Keratinocyte (primary cell): Measurements from ENCODE around the gene WBP1L. TPM values are rescaled to one million over a fixed set of nuclear protein-coding genes. Genes with fewer than 3 reads are reported as not detected.
"Not testable (repeated sequence)": the region's sequence is repeated elsewhere in the genome, so short reads cannot be mapped to it uniquely, and the experiment has no call there.

Experiments used
- DNase-seq: peaks from one replicate; pipeline ENCODE4 v3.0.0-alpha.2; 2011; ENCODE audit warnings: low read depth, missing footprints, low spot score
- FAIRE-seq: peaks from 2 replicates; lab custom pipeline; 2011; peaks lifted over from hg19 to GRCh38; lab: Jason Lieb, UNC
- H2AFZ ChIP-seq: 2 replicates; pipeline ENCODE4 v1.6.0; 2012; ENCODE audit warnings: low read length, control low read depth, inconsistent platforms; ENCODE audit not compliant: control insufficient read depth
- H3K27ac ChIP-seq: 2 replicates; pipeline ENCODE4 v1.5.1; 2011; ENCODE audit warnings: low read length; ENCODE audit not compliant: control insufficient read depth, insufficient read depth
- H3K27me3 ChIP-seq: 3 replicates; pipeline ENCODE4 v1.6.0; 2011; ENCODE audit warnings: low read length; ENCODE audit not compliant: control insufficient read depth, insufficient read depth; ENCODE audit errors: extremely low read depth
- H3K36me3 ChIP-seq, 2 experiments: 2 replicates in 1 of 2; 3 replicates in 1 of 2; pipeline ENCODE4 v1.5.1; 2011; ENCODE audit warnings: low read length in 2 of 2, mild to moderate bottlenecking in 1 of 2; ENCODE audit not compliant: control insufficient read depth in 2 of 2, insufficient read depth in 2 of 2; ENCODE audit errors: extremely low read depth in 1 of 2
- H3K4me1 ChIP-seq: 3 replicates; pipeline ENCODE4 v1.5.1; 2011; ENCODE audit warnings: low read length; ENCODE audit not compliant: control insufficient read depth, insufficient read depth; ENCODE audit errors: extremely low read depth
- H3K4me2 ChIP-seq: 3 replicates; pipeline ENCODE4 v1.6.0; 2011; ENCODE audit warnings: low read depth, low read length; ENCODE audit not compliant: control insufficient read depth, insufficient read depth; ENCODE audit errors: extremely low read depth
- H3K4me3 ChIP-seq, 3 experiments: fragments of 200-600 bp in 1 of 3; sonication (generic) in 1 of 3; 2 replicates in 2 of 3; 3 replicates in 1 of 3; pipeline ENCODE4 v1.5.1; 2011 to 2016; ENCODE audit warnings: low read length in 3 of 3, mild to moderate bottlenecking in 3 of 3, control low read depth in 2 of 3, inconsistent platforms in 1 of 3, low read depth in 1 of 3, mixed read lengths in 1 of 3, mixed run types in 1 of 3, moderate library complexity in 1 of 3; ENCODE audit not compliant: control insufficient read depth in 2 of 3, insufficient read depth in 2 of 3; ENCODE audit errors: extremely low read depth in 1 of 3
- H3K79me2 ChIP-seq: 2 replicates; pipeline ENCODE4 v1.6.0; 2012; ENCODE audit warnings: low read length; ENCODE audit not compliant: control insufficient read depth, insufficient read depth
- H3K9ac ChIP-seq: 3 replicates; pipeline ENCODE4 v1.6.0; 2011; ENCODE audit warnings: low read length; ENCODE audit not compliant: control insufficient read depth, insufficient read depth; ENCODE audit errors: extremely low read depth
- H3K9me1 ChIP-seq: 3 replicates; pipeline ENCODE4 v1.6.0; 2011; ENCODE audit warnings: low read length; ENCODE audit not compliant: control insufficient read depth, insufficient read depth; ENCODE audit errors: extremely low read depth
- H3K9me3 ChIP-seq: 2 replicates; pipeline ENCODE4 v1.5.1; 2012; ENCODE audit warnings: low read depth, low read length; ENCODE audit not compliant: control insufficient read depth
- H4K20me1 ChIP-seq: 3 replicates; pipeline ENCODE4 v1.6.0; 2011; ENCODE audit warnings: low read length; ENCODE audit not compliant: control insufficient read depth, insufficient read depth; ENCODE audit errors: extremely low read depth
- EZH2 ChIP-seq: IDR thresholded peaks from one replicate; pipeline ENCODE4 v1.6.1; 2012; ENCODE audit warnings: inconsistent platforms, mild to moderate bottlenecking, low read length, moderate library complexity
- dilution Hi-C: fragments of 300-500 bp; cut with MboI; formaldehyde crosslinking; loops from one replicate; pipeline ENCODE4 v1.7.0; 2020; ENCODE audit warnings: low sequenced_read_pairs; ENCODE audit not compliant: extremely low pct_ligation_motif_present
- polyA plus RNA-seq, 5 experiments: library from polyadenylated mRNA; depleted of rRNA in 3 of 5; stranded (reverse) in 3 of 5; stranded (forward) in 1 of 5; unstranded in 1 of 5; fragments of >200 nt; gene quantifications; 1 replicate in 1 of 5; 2 replicates in 3 of 5; 3 replicates in 1 of 5; pipeline versions ENCODE4 v1.2.1 to v1.2.3, GENCODE V29; 2011 to 2012; ENCODE audit warnings: missing spikeins in 2 of 5, low read depth in 1 of 5, low replicate concordance in 1 of 5
- TF ChIP-seq, protein P1 (sequence below), 3 experiments: IDR thresholded peaks in 1 of 3; conservative IDR thresholded peaks in 1 of 3; optimal IDR thresholded peaks in 1 of 3; 2 replicates in 2 of 3; 3 replicates in 1 of 3; pipeline versions ENCODE3 to v1.5.1; 2011; ENCODE audit warnings: low read length in 3 of 3, mild to moderate bottlenecking in 3 of 3, moderate library complexity in 2 of 3, control low read depth in 1 of 3, inconsistent platforms in 1 of 3; ENCODE audit not compliant: insufficient read depth in 2 of 3; ENCODE audit errors: extremely low read depth in 1 of 3

The WBP1L gene
- polyA plus RNA-seq, 1 donor (not counting 4 experiments of a cell fraction or from before 2014, with no cell fraction given) = 24.3 TPM

DNA sequence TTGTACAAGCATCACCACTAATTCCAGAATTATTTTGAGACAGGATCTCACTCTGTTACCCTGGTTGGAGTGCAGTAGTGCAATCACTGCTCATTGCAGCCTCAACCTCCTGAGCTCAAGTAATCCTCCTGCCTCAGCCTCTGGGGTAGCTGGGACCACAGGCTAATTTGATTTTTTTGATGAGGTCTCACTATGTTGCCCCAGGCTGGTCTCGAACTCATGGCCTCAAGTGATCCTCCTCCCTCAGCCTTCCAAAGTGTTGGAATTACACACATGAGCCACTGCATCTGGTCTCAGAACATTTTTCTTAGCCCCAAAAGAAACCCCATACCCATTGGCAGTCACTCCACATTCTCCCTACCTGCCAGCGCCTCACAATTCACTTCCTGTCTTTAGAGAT lies 3.5 kb upstream of the WBP1L start:
- H4K20me1 ChIP-seq = no peaks in the 10 kb centered on the region
- no peak for DNase-seq
- no peak for FAIRE-seq
- peaks cover 0 to 4% of the 10 kb centered on the region in 2 experiments for H3K36me3 ChIP-seq
- H3K27me3 ChIP-seq = no peaks in the 10 kb centered on the region
- no peaks in the 10 kb centered on the region for H3K9me3 ChIP-seq
- no peak overlapping the region for H3K4me3 ChIP-seq
- peaks cover 14% of the 10 kb centered on the region for H3K79me2 ChIP-seq
- H3K9me1 ChIP-seq = no peaks in the 10 kb centered on the region
- no peak overlapping the region for H2AFZ ChIP-seq
- no peak for TF ChIP-seq EZH2
- TF ChIP-seq, protein P1, sequence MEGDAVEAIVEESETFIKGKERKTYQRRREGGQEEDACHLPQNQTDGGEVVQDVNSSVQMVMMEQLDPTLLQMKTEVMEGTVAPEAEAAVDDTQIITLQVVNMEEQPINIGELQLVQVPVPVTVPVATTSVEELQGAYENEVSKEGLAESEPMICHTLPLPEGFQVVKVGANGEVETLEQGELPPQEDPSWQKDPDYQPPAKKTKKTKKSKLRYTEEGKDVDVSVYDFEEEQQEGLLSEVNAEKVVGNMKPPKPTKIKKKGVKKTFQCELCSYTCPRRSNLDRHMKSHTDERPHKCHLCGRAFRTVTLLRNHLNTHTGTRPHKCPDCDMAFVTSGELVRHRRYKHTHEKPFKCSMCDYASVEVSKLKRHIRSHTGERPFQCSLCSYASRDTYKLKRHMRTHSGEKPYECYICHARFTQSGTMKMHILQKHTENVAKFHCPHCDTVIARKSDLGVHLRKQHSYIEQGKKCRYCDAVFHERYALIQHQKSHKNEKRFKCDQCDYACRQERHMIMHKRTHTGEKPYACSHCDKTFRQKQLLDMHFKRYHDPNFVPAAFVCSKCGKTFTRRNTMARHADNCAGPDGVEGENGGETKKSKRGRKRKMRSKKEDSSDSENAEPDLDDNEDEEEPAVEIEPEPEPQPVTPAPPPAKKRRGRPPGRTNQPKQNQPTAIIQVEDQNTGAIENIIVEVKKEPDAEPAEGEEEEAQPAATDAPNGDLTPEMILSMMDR (optimal IDR thresholded peaks at IDR 0.05 in 1 of 3, IDR thresholded peaks at IDR 0.05 in 1 of 3, conservative IDR thresholded peaks at IDR 0.05 in 1 of 3; ENCODE audit: extremely low read depth in 1 of 3, insufficient read depth in 2 of 3, low read length in 3 of 3) = no peak
- dilution Hi-C loops = no loop called here
- no peak overlapping the region for H3K9ac ChIP-seq
- no peak overlapping the region for H3K27ac ChIP-seq
- H3K4me2 ChIP-seq = no peak overlapping the region
- peaks cover 13% of the 10 kb centered on the region for H3K4me1 ChIP-seq

DNA sequence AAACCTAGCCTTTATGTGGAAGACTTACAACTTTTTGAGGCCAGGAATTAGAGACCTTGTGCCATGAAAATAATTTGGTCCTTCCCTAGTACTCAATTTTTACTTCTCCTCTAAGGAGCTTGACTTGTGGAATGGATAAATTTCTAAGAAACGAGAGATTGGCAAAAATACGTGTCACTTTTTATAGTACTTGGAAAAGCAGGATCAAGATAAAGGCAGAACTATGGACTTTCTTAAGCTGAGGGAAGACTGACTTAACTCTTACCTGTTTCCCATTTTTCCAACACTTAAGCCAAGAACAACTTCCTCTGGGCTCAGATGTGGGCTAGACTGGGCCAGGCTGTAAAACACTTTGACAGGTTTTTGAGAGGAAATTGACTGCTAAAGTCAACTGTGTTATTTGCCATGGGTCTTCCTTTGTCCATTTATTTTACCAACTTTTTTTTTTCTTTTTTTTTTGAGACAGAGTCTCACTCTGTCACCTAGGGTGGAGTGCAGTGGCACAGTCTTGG lies 2.0 kb upstream of the WBP1L start:
- no peaks in the 10 kb centered on the region for H4K20me1 ChIP-seq
- no peak overlapping the region for H3K27ac ChIP-seq
- no peaks in the 10 kb centered on the region for H3K36me3 ChIP-seq
- no peaks in the 10 kb centered on the region for H3K27me3 ChIP-seq
- DNase-seq (no peak), FAIRE-seq (no peak)
- no peaks in the 10 kb centered on the region for H3K9me3 ChIP-seq
- no peaks in the 10 kb centered on the region for H3K9me1 ChIP-seq
- no peak overlapping the region for H2AFZ ChIP-seq
- no peak for TF ChIP-seq EZH2
- TF ChIP-seq, protein P1 (optimal IDR thresholded peaks at IDR 0.05 in 1 of 3, IDR thresholded peaks at IDR 0.05 in 1 of 3, conservative IDR thresholded peaks at IDR 0.05 in 1 of 3; ENCODE audit: extremely low read depth in 1 of 3, insufficient read depth in 2 of 3, low read length in 3 of 3) = no peak
- no peak overlapping the region for H3K9ac ChIP-seq
- H3K4me2 ChIP-seq = no peak overlapping the region
- H3K4me3 ChIP-seq = no peak overlapping the region
- H3K79me2 ChIP-seq = peaks cover 29% of the 10 kb centered on the region
- H3K4me1 ChIP-seq = peaks cover 23% of the 10 kb centered on the region
- dilution Hi-C loops = no loop called here

DNA sequence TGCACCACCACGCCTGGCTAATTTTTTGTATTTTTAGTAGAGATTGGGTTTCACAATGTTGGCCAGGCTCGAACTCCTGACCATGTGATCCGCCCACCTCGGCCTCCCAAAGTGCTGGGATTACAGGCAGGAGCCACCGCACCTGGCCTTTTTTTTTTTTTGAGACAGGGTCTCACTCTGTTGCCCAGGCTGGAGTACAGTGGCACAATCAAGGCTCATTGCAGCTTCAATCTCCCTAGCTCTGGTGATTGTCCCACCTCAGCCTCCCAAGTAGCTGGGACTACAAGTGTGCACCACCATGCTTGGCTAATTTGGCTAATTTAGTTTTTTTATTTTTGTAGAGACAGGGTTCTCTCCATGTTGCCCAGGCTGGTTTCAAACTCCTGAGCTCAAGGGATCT lies 1.4 kb upstream of the WBP1L start:
- H3K4me2 ChIP-seq, DNase-seq, H3K36me3 ChIP-seq, H3K9me1 ChIP-seq, dilution Hi-C loops, FAIRE-seq, H3K9me3 ChIP-seq, H3K27me3 ChIP-seq, H2AFZ ChIP-seq, H3K9ac ChIP-seq, H3K4me3 ChIP-seq, H4K20me1 ChIP-seq, H3K27ac ChIP-seq: not testable (repeated sequence)
- peaks cover 23% of the 10 kb centered on the region for H3K4me1 ChIP-seq
- H3K79me2 ChIP-seq = peaks cover 32% of the 10 kb centered on the region
